AG04449 (cell line): ENCODE data around the gene PTX3.

Experiments used
- CTCF ChIA-PET: fragments of 350-600 bp; formaldehyde crosslinking; extraction: SDS; loops from one replicate; lab custom pipeline; 2021; ENCODE audit warnings: antibody characterized with exemption; lab: Yijun Ruan, JAX
- POLR2A ChIA-PET: fragments of 400-600, 350-600 bp; formaldehyde crosslinking; extraction: SDS; loops from one replicate; lab custom pipeline; 2020; ENCODE audit warnings: antibody characterized with exemption, inconsistent platforms; lab: Yijun Ruan, JAX
- DNase-seq: peaks from one replicate; pipeline ENCODE4 v3.0.0-alpha.2; 2010; ENCODE audit warnings: low read depth, low spot score
- H3K4me3 ChIP-seq: 2 replicates; pipeline ENCODE4 v1.5.1; 2011; ENCODE audit warnings: low read depth, mild to moderate bottlenecking, control low read depth, low read length
- CTCF ChIP-seq: IDR thresholded peaks from one replicate; pipeline ENCODE4 v1.5.1; 2011; ENCODE audit warnings: mild to moderate bottlenecking, moderate library complexity, low read length, control low read depth, inconsistent platforms; ENCODE audit not compliant: insufficient read depth; ENCODE audit errors: missing control alignments

The PTX3 gene

GRCh38 chr3:157436583-157437291 is at the start of gene PTX3:
TSS of gene PTX3 (plus strand) at chr3:157436850. CDS start at chr3:157436934, 84 bp downstream.
- no peak for DNase-seq
- POLR2A ChIA-PET, result interaction anchor here (0.6 to 2.6 kb wide), 7 partner anchors 24 to 277 kb away, joined by 3 to 10 read pairs (median 3); partner anchors contain the start of gene CCNL1
- TF ChIP-seq CTCF, result no peak
- CTCF ChIA-PET, result interaction anchor here (0.6 to 4.7 kb wide), 10 partner anchors 8 to 235 kb away, joined by 3 to 29 read pairs (median 3); no protein-coding TSS in a partner anchor
- H3K4me3 ChIP-seq, result peak within 1 kb of the TSS; percentile 70

- no peak for DNase-seq
- CTCF ChIA-PET, result no interaction called here
- no peak for TF ChIP-seq CTCF
- no peak overlapping the region for H3K4me3 ChIP-seq
- POLR2A ChIA-PET, result no interaction called here
Observed at GRCh38 chr3:157387708-157388435, 48.8 kb upstream of the PTX3 start.

GRCh38 chr3:157388976-157389375 is 47.7 kb upstream of the PTX3 start:
- ChIA-PET POLR2A (no interaction called here), CTCF (interaction anchor here (1.2 to 1.3 kb wide), 2 partner anchors 11 to 59 kb away, joined by 4 read pairs; no protein-coding TSS in a partner anchor)
- no peak overlapping the region for H3K4me3 ChIP-seq
- DNase-seq, result no peak
- no peak for TF ChIP-seq CTCF

GRCh38 chr3:157390713-157391515 is 45.7 kb upstream of the PTX3 start:
- DNase-seq, result no peak
- ChIA-PET CTCF (interaction anchor here (2.2 kb wide), 1 partner anchor 25 kb away, joined by 6 read pairs; no protein-coding TSS in a partner anchor), POLR2A (no interaction called here)
- no peak overlapping the region for H3K4me3 ChIP-seq
- no peak for TF ChIP-seq CTCF

- POLR2A ChIA-PET, result no interaction called here
- no peak overlapping the region for H3K4me3 ChIP-seq
- TF ChIP-seq CTCF, result no peak
- no peak for DNase-seq
- CTCF ChIA-PET, result interaction anchor here (1.3 to 2.2 kb wide), 3 partner anchors 11 to 190 kb away, joined by 3 to 6 read pairs (median 4); no protein-coding TSS in a partner anchor
Observed at GRCh38 chr3:157392104-157392503, 44.5 kb upstream of the PTX3 start.
